Stromal cell of bone marrow (primary cell): ENCODE data around the gene CTTNBP2NL.
"Not testable (repeated sequence)": the region's sequence is repeated elsewhere in the genome, so short reads cannot be mapped to it uniquely, and the experiment has no call there.

Experiments used
- DNase-seq: peaks from one replicate; pipeline ENCODE4 v3.0.0-alpha.2; 2012; ENCODE audit warnings: low read depth

Gene CTTNBP2NL

DNA sequence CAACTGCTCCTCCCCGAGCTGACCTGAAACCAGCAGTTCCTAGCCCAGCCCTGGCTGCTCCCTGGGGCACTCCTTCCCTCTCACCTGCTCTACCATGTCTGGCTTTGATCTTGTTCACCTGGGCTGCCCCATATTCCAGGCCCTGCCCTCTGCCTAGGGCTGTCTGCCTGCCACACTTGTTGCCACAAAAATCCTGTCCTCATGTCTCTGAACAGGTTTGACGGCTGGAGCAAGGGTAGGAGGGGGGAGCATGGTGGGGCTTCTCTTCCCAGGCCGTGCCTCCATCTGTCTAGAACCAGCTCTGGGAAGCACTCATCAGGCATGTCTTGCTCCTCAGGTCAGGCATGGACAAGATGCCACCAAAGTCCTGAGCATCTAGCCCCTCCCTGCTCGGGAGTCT, 68.5 kb downstream of the CTTNBP2NL start:
- no peak for DNase-seq

DNA sequence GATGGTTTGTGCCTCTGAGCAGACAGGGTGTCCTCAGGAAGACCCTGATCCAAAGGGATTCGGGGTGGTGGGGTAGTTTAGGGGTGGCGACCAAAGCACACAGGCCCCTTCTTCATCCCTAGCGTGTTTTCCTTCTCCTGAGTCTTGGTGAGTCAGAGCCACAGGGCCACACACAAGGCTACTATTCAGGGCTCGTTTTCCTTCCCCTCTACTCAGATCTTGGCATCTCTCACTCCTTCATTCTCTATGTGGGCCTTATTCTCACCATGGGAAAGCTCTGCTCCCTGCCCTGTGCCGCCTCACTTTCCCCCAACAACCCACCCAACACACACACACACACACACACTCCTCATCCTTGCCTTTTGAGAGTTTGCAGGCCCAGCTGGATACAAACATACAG, 69.1 kb downstream of the CTTNBP2NL start:
- DNase-seq, result peak; percentile 41

DNA sequence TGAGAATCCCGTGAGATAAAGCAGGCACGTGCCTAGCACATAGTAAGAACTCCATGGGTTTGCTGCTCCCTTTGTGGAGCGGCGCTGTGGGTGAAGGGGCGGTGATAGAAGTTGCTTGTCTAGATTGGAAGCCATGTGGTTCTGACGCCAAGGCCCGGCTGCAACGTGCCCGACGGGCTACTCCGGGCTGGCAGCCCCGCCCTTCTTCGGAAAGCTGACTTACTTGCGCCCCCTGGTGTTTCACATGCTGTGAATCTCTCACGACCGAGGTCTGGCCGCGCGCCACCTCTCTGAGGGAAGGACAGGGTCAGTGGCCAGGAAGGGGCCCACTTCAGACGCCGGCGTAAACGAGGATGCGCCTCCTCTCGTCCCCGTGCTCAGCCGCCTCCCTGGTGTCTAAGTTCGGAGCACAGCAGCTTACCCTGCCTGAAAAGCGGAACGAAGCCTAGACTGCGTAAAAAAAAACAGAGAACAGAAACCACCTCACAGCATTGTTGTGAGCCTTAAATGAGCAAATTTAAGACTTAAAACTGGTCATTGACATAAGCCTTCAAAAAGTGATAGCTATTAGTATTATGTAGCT, 70.2 kb downstream of the CTTNBP2NL start:
- peak; percentile 88 for DNase-seq

DNA sequence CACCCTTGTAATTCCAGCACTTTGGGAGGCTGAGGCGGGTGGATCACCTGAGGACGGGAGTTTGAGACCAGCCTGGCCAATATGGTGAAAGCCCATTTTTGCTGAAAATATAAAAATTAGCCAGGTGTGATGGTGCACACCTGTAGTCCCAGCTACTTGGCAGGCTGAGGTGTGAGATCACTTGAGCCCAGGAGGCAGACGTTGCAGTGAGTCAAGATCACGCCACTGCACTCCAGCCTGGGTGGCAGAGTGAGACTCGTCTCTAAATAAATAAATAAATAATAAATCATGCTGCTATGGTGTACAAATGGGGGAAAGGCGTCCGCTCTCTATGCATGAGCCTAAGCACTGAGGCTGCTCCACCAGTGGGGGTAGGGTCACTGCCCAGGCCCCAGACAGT, 74.3 kb downstream of the CTTNBP2NL start:
- DNase-seq, result not testable (repeated sequence)

DNA sequence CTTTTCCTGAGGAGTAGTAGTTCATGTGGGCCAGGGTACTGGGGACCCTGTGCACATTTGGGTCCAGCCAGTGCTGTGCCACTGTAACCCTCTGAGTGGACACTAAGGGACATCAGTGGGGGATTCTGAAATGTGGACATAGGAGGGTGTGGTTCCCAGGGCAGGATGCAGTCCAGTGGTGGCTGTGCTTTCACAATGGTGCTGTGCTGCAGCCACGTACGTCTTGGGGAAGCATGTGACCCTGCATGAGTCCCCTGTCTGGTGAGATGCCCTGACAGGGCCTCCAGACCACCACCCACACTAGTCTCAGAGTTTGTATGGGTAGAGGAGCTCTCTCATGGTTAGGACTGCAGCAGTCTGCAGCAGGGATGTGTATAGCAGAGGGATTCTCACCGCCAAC, 75.0 kb downstream of the CTTNBP2NL start:
- no peak for DNase-seq

DNA sequence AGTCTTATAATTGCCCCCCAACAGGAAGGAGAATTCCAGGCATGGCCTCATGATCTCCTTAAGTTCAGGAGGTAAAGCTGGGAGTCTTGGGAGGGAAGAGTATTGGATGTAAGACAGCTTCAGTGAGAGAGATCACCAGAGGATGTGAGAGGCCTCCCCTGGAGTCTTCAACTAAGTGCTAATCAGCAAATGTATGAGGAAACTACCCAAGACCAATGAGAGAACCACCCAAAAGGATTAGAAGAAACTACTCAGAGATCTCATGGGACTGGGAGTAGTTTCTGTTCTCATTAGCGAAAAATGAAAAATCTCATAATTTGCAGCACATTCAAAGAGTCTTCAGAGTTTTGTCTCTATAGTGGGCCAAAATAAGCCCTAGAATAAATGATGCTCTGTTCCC, 76.1 kb downstream of the CTTNBP2NL start:
- DNase-seq, result no peak

DNA sequence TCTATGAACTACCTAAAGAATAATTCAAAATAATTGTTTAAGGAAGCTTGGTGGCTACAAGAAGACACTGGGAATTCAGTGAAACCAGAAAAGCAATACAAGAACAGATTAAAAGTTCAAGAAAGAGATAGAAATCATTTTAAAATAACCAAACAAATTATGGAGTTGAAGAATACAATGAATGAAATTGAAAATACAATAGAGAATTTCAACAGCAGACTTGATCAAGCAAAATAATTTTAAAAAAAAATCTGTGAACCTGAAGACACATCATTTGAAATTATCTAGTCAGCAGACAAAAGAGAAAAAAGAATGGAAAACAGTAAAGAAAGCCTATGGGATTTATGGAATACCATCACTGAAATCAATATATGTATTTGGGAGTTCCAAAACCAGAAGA, 81.5 kb downstream of the CTTNBP2NL start:
- DNase-seq, result no peak

DNA sequence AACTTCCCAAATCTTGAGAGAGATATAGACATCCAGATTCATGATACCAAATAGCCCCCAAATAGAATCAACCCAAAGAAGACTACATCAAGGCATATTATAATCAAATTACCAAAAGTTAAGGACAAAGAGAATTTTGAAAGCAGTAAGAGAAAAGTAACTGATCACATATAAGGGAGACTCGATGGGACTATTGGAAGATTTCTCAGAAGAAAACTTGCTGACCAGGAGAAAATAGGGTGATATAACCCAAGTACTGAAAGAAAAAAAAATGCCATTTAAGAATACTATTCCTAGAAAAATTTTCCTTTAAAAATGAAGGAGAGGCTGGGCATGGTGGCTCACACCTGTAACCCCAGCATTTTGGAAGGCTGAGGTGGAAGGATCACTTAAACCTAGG, 82.3 kb downstream of the CTTNBP2NL start:
- DNase-seq, result no peak

DNA sequence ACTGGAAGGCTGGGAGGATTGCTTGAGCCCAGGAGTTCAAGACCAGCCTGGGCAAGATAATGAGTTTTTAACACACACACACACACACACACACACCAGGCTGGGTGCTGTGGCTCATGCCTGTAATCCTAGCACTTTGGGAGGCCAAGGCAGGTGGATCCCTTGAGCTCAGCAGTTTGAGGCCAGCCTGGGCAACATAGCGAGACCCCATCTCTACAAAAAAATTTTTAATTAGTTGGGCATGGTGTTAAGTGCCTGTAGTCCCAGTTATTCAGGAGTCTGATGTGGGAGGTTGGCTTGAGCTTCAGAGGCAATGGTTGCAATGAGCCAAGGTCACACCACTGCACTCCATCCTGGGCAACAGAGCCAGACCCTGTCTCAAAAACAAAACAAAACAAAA, 90.0 kb downstream of the CTTNBP2NL start:
- not testable (repeated sequence) for DNase-seq

DNA sequence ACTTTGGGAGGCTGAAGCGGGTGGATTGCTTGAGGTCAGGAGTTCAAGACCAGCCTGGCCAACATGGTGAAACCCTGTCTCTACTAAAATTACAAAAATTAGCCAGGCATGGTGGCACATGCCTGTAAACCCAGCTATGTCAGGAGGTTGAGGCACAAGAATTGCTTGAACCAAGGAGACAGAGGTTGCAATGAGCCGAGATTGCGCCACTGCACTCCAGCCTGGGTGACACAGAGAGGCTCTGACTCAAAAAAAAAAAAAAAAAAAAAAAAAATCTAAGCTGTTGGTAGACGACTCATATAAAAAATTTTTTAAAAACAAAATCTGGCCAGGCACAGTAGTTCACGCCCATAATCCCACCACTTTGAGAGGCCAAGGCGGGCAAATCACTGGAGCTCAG, 91.7 kb downstream of the CTTNBP2NL start:
- not testable (repeated sequence) for DNase-seq

DNA sequence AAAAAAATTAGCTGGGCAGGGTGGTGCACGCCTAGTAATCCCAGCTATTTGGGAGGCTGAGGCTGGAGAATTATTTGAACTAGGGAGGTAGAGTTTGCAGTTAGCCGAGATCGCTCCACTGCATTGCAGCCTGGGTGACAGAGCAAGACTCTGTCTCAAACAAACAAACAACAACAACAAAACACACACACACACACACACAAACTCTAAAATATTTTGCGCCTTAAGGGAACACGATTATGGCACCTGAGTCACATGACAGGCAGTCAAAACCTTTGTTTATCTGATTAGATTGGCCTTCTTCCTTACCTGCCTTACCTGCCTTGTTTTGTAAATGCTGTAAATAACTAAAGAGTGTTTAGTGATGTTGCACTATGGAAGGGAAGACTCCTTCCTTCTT, 92.1 kb downstream of the CTTNBP2NL start:
- no peak for DNase-seq

DNA sequence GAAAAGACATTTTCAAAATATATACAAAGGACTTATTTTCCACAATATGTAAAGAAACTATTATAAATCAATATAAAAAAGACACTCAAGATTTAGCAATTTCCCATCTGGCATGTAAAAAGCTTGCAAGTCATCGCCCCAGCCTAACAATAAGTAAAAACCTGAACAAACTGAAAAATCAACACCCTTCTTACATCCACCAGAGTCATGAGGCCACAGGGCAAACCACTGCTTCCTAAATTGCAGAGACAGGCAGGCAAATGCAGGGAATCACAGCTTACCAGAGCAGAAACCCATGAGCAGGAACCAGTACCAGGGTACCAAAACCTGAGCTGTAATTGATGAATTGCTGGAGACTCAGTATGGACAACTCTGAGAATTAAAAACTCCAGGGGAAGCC, 96.1 kb downstream of the CTTNBP2NL start:
- no peak for DNase-seq

DNA sequence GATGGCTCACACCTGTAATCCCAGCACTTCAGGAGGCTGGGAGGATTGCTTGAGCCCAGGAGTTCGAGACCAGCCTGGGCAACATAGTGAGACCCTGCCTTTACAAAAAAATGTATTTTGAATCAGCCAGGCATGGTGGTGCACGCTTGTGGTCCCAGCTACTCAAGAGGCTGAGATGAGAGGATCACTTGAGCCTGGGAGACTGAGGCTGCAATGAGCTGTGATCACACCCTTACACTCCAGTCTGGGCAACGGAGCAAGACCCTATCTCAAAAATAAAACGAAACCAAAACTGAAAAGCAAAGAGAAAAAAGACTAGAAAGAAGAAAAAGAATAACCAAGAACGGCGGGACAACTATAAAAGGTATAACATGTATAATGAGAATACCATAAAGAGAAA, 97.3 kb downstream of the CTTNBP2NL start:
- DNase-seq, result no peak

DNA sequence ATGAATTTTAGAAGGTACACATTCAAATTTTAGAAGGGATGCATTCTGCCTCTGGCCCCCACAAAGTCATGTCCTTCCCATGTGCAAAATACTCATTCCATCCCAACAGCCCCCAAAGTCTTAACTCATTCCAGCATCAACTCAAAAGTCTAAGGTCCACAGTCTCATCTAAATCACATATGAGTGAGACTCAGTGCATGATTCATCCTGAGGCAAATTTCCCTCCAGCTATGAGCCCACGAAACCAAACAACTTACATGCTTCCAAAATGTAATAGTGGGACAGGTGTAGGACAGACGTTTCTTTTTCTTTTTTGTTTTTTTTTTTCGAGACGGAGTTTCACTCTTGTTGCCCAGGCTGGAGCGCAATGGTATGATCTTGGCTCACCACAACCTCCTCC, 100.3 kb downstream of the CTTNBP2NL start:
- no peak for DNase-seq

DNA sequence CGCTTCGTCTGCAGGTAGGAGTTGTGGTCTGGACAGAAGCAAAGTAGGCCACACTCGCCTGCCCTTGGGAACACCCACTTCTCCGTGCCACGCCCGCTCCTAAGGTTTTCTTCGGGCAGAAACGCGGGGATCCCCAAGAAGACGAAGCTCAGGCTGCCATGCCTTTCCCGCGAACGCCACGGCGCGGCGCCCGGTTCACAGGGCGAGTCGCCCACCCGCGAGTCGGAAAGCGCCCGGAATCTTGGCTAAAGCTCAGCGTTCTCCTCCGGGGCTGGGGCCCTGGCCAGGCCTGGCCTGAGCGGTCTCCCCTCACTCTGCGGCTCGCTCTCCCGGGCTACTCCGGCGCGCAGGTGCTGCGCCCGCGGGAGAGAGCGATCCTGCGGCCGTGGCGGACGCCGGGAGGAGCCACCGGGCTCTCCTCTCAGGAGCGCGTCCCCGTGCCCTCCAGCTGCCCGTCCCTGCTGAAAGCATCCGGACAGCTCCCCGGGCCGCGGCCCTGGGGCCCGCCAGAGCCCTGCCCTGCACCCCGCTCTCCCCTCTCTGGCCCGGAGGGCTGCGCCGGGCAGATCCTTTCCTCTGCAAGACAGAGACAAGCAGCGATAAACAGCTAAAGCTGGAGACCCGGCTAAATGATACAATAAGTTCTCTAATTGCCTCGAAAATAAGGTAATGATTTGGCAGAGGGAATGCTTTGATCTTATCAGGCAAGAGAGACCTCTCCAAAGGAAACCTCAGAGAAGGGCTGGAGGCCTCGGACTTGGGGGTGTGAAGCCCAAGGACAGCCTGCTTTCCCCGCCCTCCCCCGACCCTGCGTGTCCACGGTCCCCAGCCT, 106.0 kb downstream of the CTTNBP2NL start:
- DNase-seq, result peak; percentile 31

DNA sequence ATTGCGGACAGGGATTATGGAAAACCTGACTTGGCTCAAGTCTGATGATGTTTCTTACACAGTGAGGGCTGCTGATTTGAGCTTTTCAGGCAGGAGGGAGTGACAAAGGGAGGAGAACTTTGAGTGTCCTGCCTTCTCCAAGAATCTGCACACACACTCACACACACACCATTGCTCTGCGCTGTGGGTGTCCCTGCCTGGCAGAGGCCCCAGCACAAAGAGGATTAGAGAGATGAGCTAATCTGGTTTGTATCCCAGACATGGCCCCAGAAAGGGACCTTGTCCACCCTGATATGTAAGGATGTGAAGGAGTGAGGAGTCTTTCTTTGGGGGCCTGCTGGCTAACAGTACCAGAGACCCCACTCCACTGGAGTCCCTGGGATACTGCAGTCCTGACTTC, 106.8 kb downstream of the CTTNBP2NL start:
- no peak for DNase-seq

DNA sequence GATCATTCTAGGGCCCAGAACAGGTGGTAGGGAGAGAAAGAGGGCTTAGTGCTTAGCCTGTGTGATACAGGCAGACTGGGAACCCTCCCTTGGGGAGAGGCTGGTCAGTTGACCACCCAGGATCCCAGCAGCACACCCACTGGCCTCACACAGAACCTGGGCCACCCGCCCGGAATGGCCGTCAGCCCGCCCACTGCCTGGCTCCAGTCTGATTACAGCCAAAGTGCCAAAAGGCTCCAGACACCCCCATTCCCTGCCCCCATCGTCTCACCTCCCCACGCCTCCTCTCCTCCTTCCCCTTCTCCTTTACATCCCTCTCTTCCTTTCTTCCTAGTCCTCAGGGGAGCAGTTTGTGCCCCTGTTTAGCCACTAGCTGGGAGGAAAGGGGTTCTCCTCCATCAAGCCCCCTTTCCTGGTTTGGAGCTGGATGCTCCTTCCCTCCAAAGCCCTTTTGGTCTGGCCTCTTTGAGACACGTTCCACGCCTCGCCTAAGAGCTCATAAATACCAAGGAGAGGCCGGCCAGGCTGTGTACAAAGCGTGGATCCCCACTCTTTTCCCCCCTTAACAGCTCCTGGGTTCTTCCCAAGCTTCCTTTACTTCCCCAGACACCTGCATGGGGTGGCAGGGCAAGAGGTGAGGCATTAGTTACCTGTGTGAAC, 108.1 kb downstream of the CTTNBP2NL start:
- no peak for DNase-seq

DNA sequence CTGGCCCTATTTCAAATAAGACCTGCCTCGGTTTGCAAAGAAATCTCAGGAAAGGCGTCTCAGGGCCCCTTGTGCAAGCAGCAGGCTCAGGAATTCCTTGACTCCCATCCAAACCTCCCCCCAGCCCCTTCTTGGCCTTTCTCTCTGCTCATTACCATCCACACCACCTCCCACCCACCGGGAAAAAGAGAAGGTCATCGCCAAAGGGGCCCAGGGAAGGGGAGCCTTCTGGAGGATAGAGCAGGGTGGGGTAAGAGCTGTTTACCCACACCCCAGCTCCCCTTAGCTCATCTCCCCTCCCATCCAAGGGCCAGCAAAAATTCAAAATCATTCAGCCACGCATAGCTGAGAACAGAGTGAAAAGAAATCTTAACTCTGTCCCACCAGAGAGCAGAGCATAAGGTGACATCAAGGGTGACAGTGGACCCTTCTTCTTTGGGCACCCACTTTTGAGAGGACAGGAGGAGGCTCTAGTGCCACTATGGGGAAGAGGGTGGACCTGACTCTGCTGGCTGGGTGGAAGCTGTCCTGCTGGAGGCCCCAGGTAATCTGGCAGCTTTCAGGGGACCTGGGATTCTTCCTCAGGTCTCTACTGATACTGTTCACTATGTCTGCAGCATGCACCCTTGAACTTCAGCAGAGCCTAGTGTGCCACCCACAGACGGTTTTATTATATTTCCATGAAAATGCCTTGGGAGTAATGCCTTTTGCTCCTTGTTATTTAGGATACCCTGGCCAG, 108.8 kb downstream of the CTTNBP2NL start:
- DNase-seq, result no peak

DNA sequence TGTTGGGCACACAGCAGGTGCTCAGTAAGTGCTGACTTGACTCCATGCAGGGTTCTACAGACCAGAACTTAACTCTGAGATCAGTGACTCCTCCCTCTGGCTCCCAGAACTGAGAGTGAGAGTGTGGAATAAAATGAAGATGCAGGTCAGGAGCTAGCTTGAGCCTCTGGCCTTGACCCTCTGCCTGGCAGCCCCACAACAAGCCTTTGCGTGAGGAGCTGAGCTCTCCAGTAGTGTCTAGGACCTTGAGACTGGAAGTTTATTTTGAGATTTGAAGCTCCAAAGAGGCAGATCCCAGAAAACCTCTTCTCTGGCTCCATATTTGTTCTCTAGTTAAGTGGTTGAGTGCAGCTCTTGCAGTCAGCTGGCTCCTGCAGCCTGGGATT, 109.4 kb downstream of the CTTNBP2NL start:
- no peak for DNase-seq

DNA sequence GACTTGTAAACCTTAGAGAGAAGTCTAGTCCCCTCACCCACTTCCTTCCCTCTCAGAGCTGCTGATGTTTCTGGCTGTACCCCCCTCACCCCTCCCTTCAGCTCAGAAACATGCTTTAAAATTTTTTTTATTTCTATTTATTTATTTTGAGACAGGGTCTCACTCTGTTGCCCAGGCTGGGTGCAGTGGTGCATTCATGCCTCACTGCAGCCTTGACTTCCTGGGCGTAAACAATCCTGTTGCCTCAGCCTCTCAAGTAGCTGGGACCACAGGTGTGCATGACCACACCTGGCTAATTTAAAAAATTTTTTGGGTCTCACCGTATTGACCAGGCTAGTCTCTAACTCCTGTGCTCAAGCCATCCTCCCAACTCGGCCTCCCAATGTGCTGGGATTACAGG, 109.9 kb downstream of the CTTNBP2NL start:
- no peak for DNase-seq

DNA sequence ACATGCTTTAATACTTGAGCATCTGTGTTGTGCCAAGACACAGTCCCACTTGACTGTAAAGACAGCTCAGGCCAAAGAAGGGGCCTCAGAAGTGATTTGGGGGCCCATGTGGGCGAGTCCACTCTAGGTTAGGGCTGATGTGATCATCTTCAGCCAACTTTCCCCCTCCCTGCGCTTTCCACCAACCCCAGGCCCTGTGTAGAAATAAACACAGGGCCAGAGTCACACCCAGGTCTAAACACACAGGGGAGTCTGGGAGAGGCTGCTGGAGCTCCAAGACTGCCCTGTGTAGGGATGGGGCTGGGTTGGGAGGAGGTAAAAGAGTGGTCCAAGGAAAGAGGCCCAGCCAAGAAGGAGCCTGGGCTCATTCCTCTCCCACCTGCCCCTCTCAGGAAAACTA, 110.3 kb downstream of the CTTNBP2NL start:
- no peak for DNase-seq

DNA sequence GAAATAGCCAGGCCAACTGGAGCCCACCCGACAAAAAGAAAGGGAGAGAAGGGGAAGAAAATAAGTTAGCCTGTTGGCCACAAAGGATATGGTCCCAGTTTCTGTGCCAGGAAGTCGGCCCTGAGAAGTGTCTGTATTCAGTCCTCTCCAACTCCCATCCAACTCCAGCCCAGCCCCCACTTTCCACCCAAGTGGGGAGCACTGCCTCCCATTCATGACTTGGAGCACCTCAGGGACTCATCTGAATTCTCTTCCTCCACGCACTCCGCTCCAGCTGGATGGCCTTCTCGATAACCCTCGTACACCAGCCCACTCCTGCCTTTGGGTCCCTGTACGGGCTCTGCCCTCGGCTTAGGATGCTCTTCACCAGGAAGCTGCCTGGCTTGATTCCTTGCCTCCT, 110.7 kb downstream of the CTTNBP2NL start:
- DNase-seq, result no peak

DNA sequence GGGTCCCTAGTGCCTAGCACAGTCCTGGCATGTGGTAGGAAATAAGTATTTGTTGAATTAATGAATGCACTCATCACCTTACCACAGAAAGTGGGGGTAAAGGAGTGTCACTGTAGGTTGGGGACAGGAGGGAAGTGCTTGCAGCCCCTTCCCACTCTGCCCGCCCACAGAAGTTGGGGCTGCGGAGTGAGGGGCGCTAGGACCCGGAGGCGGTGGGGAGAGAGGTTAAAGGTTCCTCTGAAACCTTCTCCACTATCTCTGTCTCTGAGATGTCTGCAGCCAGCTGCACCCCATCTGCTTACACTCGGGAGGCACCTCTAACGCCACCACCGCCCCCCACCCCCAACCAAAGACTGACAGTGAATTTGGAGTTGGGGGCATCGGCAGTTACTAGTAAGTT, 111.3 kb downstream of the CTTNBP2NL start:
- no peak for DNase-seq
